ENCODE data around the gene SPR.

- peak; percentile 46 to 70 (median 68) for TF ChIP-seq CTCF (IDR thresholded peaks at IDR 0.05)
- TF ChIP-seq POLR2A (IDR thresholded peaks at IDR 0.05): no peak
Observed at GRCh38 chr2:72859831-72860262, 27.4 kb upstream of the SPR start.

All from right lobe of liver (tissue), 4 donors.